Ishikawa (cell line): ENCODE measurements around the gene HMGCR.

ENCODE experiments used
- CEBPB ChIP-seq: IDR thresholded peaks from 2 replicates; pipeline ENCODE4 v1.6.1; 2012
- CREB1 ChIP-seq: IDR thresholded peaks from 2 replicates; pipeline ENCODE4 v1.6.1; 2012; ENCODE audit warnings: low read depth
- EGR1 ChIP-seq: IDR thresholded peaks from 2 replicates; pipeline ENCODE4 v1.6.1; 2012
- EP300 ChIP-seq: IDR thresholded peaks from 2 replicates; pipeline ENCODE4 v1.6.1; 2012; ENCODE audit warnings: borderline replicate concordance
- FOXM1 ChIP-seq: IDR thresholded peaks from 2 replicates; pipeline ENCODE4 v1.6.1; 2012; ENCODE audit warnings: low read depth, borderline replicate concordance
- NFIC ChIP-seq: IDR thresholded peaks from 2 replicates; pipeline ENCODE4 v1.6.1; 2012
- RAD21 ChIP-seq: IDR thresholded peaks from 2 replicates; pipeline ENCODE4 v1.6.1; 2012; ENCODE audit warnings: low read depth
- TAF1 ChIP-seq: IDR thresholded peaks from 2 replicates; pipeline ENCODE4 v1.6.1; 2012; ENCODE audit warnings: low read depth, mild to moderate bottlenecking
- TCF12 ChIP-seq: IDR thresholded peaks from 2 replicates; pipeline ENCODE4 v1.6.1; 2012; ENCODE audit warnings: low read depth
- TEAD4 ChIP-seq: IDR thresholded peaks from 2 replicates; pipeline ENCODE4 v1.6.1; 2012
- YY1 ChIP-seq: IDR thresholded peaks from 2 replicates; pipeline ENCODE4 v1.6.1; 2012; ENCODE audit warnings: low read depth
- ZBTB7A ChIP-seq: IDR thresholded peaks from 2 replicates; pipeline ENCODE4 v1.6.1; 2012; ENCODE audit warnings: low read depth
- TF ChIP-seq, protein P1 (sequence below): IDR thresholded peaks from 2 replicates; pipeline ENCODE4 v1.6.1; 2012
- TF ChIP-seq, protein P2 (sequence below): IDR thresholded peaks from 2 replicates; pipeline ENCODE4 v1.6.1; 2012; ENCODE audit warnings: low read depth, mild to moderate bottlenecking
- TF ChIP-seq, protein P3 (sequence below): IDR thresholded peaks from 2 replicates; pipeline ENCODE4 v1.6.1; 2012

Gene HMGCR

DNA sequence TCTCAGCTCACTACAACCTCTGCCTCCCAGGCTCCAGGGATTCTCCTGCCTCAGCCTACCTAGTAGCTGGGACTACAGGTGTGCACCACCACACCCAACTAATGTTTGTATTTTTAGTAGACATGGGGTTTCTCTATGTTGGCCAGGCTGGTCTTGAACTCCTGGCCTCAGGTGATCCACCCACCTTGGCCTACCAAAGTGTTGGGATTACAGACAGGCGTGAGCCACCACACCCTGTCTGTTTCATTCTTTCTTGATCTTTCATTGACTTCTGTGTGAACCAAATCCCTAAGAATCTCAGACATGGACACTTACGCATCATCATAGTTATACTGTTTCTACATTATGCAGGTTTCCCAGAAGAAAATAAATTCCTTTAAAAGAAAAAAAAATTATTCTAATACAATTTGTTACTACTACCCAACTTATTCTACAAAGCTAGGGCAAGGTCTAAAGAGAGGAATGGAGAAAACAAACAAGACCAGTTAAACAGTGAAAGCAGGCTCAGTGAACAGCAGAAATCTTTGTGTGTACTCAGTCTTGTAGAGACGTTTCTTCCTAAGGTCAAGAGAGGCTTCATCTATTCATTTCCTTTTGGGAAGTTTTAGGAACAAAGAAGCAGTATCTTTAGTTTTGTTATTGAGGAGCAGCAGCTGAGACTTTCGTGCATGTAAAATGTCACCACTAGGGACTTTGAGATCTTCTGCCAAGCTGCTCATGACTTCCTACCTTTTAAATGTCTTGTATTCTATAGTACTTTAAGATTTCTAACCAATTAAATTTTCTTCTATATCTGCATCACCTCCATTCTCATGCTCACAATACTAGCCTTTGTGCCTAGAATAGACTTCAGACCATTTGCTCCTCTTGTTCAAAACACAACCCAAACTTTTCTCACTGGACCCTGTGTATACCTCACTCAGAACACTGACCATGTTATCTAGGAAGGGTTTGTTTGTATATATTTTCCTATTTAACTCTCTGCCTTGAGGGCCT lies 5.6 kb upstream of the HMGCR start:
- TF ChIP-seq TEAD4 = no peak
- TF ChIP-seq NFIC = no peak
- TF ChIP-seq EGR1 = no peak
- no peak for TF ChIP-seq ZBTB7A
- TF ChIP-seq RAD21 = no peak
- TF ChIP-seq TAF1 = no peak
- no peak for TF ChIP-seq FOXM1
- TF ChIP-seq, protein P1, sequence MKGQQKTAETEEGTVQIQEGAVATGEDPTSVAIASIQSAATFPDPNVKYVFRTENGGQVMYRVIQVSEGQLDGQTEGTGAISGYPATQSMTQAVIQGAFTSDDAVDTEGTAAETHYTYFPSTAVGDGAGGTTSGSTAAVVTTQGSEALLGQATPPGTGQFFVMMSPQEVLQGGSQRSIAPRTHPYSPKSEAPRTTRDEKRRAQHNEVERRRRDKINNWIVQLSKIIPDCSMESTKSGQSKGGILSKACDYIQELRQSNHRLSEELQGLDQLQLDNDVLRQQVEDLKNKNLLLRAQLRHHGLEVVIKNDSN = no peak
- no peak for TF ChIP-seq CEBPB
- TF ChIP-seq EP300 = no peak
- TF ChIP-seq CREB1 = no peak
- no peak for TF ChIP-seq TCF12
- TF ChIP-seq, protein P2, sequence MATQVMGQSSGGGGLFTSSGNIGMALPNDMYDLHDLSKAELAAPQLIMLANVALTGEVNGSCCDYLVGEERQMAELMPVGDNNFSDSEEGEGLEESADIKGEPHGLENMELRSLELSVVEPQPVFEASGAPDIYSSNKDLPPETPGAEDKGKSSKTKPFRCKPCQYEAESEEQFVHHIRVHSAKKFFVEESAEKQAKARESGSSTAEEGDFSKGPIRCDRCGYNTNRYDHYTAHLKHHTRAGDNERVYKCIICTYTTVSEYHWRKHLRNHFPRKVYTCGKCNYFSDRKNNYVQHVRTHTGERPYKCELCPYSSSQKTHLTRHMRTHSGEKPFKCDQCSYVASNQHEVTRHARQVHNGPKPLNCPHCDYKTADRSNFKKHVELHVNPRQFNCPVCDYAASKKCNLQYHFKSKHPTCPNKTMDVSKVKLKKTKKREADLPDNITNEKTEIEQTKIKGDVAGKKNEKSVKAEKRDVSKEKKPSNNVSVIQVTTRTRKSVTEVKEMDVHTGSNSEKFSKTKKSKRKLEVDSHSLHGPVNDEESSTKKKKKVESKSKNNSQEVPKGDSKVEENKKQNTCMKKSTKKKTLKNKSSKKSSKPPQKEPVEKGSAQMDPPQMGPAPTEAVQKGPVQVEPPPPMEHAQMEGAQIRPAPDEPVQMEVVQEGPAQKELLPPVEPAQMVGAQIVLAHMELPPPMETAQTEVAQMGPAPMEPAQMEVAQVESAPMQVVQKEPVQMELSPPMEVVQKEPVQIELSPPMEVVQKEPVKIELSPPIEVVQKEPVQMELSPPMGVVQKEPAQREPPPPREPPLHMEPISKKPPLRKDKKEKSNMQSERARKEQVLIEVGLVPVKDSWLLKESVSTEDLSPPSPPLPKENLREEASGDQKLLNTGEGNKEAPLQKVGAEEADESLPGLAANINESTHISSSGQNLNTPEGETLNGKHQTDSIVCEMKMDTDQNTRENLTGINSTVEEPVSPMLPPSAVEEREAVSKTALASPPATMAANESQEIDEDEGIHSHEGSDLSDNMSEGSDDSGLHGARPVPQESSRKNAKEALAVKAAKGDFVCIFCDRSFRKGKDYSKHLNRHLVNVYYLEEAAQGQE = no peak
- TF ChIP-seq, protein P3, sequence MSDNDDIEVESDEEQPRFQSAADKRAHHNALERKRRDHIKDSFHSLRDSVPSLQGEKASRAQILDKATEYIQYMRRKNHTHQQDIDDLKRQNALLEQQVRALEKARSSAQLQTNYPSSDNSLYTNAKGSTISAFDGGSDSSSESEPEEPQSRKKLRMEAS = no peak
- TF ChIP-seq YY1 = no peak

DNA sequence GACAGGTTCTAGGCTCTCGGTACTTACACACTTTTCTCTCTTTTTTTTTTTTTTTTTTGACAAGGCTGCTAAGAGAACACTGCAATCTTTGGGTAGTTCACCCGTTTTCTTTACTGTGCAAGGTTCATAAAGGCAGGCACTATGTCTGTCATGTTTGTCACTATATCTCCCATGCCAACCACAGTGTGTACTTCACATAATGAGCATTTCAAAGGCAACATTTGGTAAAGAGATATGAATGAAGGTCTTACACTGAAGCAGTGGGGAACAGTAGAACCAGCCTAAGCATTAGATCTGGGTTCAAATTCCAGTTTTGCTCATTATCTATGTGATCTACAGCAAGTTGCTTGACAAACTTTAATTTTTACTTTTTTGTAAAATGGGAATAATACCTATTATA lies 1.5 kb upstream of the HMGCR start:
- no peak for TF ChIP-seq EP300
- no peak for TF ChIP-seq CEBPB
- no peak for TF ChIP-seq CREB1
- TF ChIP-seq, protein P3 = no peak
- TF ChIP-seq, protein P2 = no peak
- no peak for TF ChIP-seq TEAD4
- no peak for TF ChIP-seq TAF1
- TF ChIP-seq ZBTB7A = no peak
- no peak for TF ChIP-seq NFIC
- no peak for TF ChIP-seq TCF12

DNA sequence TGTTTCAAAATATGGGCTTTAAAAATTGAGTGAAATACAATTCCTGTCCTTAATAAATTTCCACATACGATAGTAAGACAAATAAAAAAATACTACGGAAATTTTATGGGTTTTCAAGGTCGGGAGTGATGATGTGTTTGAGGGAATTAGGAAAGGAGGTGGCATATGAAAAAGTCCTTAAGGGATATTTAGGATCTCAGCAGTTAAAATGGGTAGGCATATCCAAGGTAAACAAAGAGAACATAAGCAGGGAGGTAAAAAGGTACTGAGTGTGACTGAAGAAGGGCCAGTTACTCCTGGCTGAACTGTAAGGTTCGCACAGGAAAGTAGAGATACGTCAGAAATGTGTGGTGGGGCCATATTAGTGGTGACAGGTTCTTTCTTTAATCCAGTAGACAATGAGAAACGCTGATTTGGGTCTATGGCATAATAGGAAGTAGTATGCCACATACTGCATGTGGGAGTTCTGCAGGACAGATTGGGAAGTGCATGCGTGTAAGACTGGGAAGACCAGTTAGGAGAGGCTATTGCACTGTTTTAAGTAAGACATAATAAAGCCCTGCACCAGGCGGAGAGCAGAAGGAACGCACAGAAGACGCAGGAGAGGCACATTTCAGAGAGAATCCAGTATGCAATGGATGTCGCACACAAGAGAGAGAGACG lies 937 bp upstream of the HMGCR start:
- 0 out of 2 replicates have a peak, but pooled peaks have one; percentile 5 for TF ChIP-seq RAD21
- TF ChIP-seq, protein P2 = no peak

DNA sequence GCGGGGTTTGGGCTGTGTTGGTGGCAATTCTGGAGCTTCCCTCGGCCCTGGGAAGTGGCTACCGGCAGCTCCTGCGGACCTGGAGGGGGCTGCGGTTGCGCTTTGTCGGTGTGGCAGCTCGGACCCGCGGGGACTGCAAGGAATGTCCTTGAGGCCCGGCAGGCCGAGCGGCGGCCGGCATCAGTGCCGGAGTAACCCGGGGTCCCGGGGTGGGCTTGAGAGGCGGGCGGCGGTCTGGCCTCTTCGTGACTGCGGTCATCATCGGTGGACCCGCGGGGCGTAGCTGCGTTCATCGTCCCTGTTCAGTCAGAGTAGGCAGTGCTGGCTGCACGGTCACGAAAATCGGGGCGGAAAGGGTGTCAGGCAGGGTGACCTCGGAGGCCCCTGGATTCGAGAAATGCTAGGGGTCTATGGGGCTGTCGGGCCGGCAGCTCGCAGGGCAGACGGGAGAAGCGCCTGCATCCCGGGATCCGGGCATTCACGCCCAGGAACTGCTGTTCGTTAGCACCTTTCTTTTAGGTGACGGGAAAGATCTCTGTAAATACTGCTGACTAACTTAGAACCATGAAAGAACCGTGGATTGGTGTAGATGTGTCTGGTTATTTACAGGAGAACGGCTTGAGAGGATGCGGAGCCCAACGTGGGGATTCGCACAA lies 474 bp downstream of the HMGCR start:
- TF ChIP-seq TAF1 (no peak), FOXM1 (no peak), RAD21 (no peak), TEAD4 (no peak), NFIC (no peak), TCF12 (no peak)
- TF ChIP-seq, protein P2 = no peak
- TF ChIP-seq, protein P3 = no peak; the same call in 1 of the 2 replicates
